B cell (primary cell): Measurements from ENCODE around the gene ARHGAP20. TPM values are rescaled to one million over a fixed set of nuclear protein-coding genes. Genes with fewer than 3 reads are reported as not detected.

Experiments used
- ATAC-seq: fragments of 200-7000 bp; cut with Tn5 transposase; one replicate; pipeline ENCODE4 v1.10.0; 2021; ENCODE audit warnings: low read depth, mild to moderate bottlenecking, moderate number of reproducible peaks, moderate library complexity
- CTCF ChIA-PET: fragments of 350-600 bp; sonication (Branson Sonifier 250); formaldehyde crosslinking; loops from one replicate; lab custom pipeline; 2021; ENCODE audit warnings: antibody characterized with exemption, inconsistent platforms; lab: Charles Lee
- POLR2A ChIA-PET: fragments of 350-600 bp; sonication (Branson Sonifier 250); formaldehyde crosslinking; loops from one replicate; lab custom pipeline; 2021; ENCODE audit warnings: antibody characterized with exemption; lab: Charles Lee
- DNase-seq: peaks from one replicate; pipeline ENCODE4 v3.0.0; 2013
- H2AFZ ChIP-seq: 2 replicates; pipeline ENCODE4 v1.6.1; 2012; ENCODE audit warnings: mild to moderate bottlenecking, low read depth, low read length; ENCODE audit not compliant: insufficient read depth, poor library complexity, severe bottlenecking
- H3K27ac ChIP-seq, 2 donors: 1 replicate in 1 of 2; 2 replicates in 1 of 2; pipeline ENCODE4 v1.5.1; 2012 to 2013; ENCODE audit warnings: low read length in 2 of 2, mild to moderate bottlenecking in 2 of 2, moderate library complexity in 1 of 2
- H3K27me3 ChIP-seq, 4 experiments: fragments of 200-600 bp in 1 of 4; sonication (generic) in 1 of 4; replicated peaks in 1 of 4; 1 replicate in 2 of 4; 2 replicates in 2 of 4; pipeline versions ENCODE4 v1.6.1 to v1.7.0; 2013 to 2016; ENCODE audit warnings: low read length in 3 of 4, mild to moderate bottlenecking in 2 of 4, mixed read lengths in 1 of 4, moderate library complexity in 1 of 4; ENCODE audit not compliant: insufficient read depth in 4 of 4, control insufficient read depth in 3 of 4; ENCODE audit errors: control extremely low read depth in 1 of 4
- H3K36me3 ChIP-seq, 2 experiments: replicated peaks in 1 of 2; 1 replicate in 1 of 2; 2 replicates in 1 of 2; pipeline versions ENCODE4 v1.6.1 to v1.7.1; 2013; ENCODE audit warnings: low read length in 1 of 2; ENCODE audit not compliant: insufficient read depth in 2 of 2, control insufficient read depth in 1 of 2; ENCODE audit errors: control extremely low read depth in 1 of 2, extremely low read depth in 1 of 2
- H3K4me1 ChIP-seq, 2 donors: fragments of 200-600 bp in 1 of 2; sonication (generic) in 1 of 2; 1 replicate in 1 of 2; 2 replicates in 1 of 2; pipeline versions ENCODE4 v1.5.1 to v1.6.1; 2013 to 2017; ENCODE audit warnings: low read length in 2 of 2; ENCODE audit not compliant: control insufficient read depth in 2 of 2, insufficient read depth in 2 of 2
- H3K4me2 ChIP-seq: replicated peaks from 2 replicates; pipeline ENCODE3; 2012; ENCODE audit warnings: mild to moderate bottlenecking, low read depth, low read length; ENCODE audit not compliant: poor library complexity, severe bottlenecking
- H3K4me3 ChIP-seq, 5 experiments: fragments of 200-600 bp in 1 of 5; sonication (generic) in 1 of 5; 1 replicate in 3 of 5; 2 replicates in 2 of 5; pipeline versions ENCODE4 v1.5.1 to v1.7.0; 2011 to 2016; ENCODE audit warnings: low read length in 4 of 5, mild to moderate bottlenecking in 4 of 5, low read depth in 2 of 5, control low read depth in 1 of 5, moderate library complexity in 1 of 5; ENCODE audit not compliant: insufficient read depth in 1 of 5; ENCODE audit errors: control extremely low read depth in 1 of 5, extremely low read depth in 1 of 5
- H3K79me2 ChIP-seq: fragments of 200-600 bp; sonication (generic); one replicate; pipeline ENCODE4 v1.6.0; 2016; ENCODE audit warnings: low read length; ENCODE audit not compliant: control insufficient read depth, insufficient read depth
- H3K9ac ChIP-seq: fragments of 200-600 bp; sonication (generic); 2 replicates; pipeline ENCODE4 v1.6.1; 2017; ENCODE audit warnings: mild to moderate bottlenecking, low read length, moderate library complexity
- H3K9me3 ChIP-seq, 3 donors: one replicate each; pipeline versions ENCODE4 v1.6.1 to v1.7.1; 2013; ENCODE audit warnings: low read length in 2 of 3; ENCODE audit not compliant: control insufficient read depth in 2 of 3, insufficient read depth in 1 of 3; ENCODE audit errors: control extremely low read depth in 1 of 3
- H4K20me1 ChIP-seq: 2 replicates; pipeline ENCODE4 v1.6.0; 2012; ENCODE audit warnings: mild to moderate bottlenecking, low read length; ENCODE audit not compliant: insufficient read depth, control insufficient read depth, poor library complexity, severe bottlenecking
- H3K27ac Mint-ChIP-seq: one replicate; pipeline ENCODE4 v1.8.0; 2021; ENCODE audit warnings: mixed read lengths
- H3K27me3 Mint-ChIP-seq: one replicate; pipeline ENCODE4 v1.8.0; 2021; ENCODE audit warnings: mixed read lengths
- H3K4me1 Mint-ChIP-seq: one replicate; pipeline ENCODE4 v1.8.0; 2021; ENCODE audit warnings: mixed read lengths
- H3K4me3 Mint-ChIP-seq: one replicate; pipeline ENCODE4 v1.8.0; 2021; ENCODE audit warnings: mixed read lengths
- H3K9me3 Mint-ChIP-seq: one replicate; pipeline ENCODE4 v1.8.0; 2022; ENCODE audit warnings: mixed read lengths; ENCODE audit not compliant: insufficient read depth
- EZH2 ChIP-seq: IDR thresholded peaks from 2 replicates; pipeline ENCODE4 v1.6.1; 2012; ENCODE audit warnings: borderline replicate concordance, low read depth, mild to moderate bottlenecking, moderate library complexity, low read length; ENCODE audit not compliant: insufficient read depth, poor library complexity, severe bottlenecking
- WGBS: methylation state at CpG from one replicate; pipeline ENCODE4 v1.1.5; 2013; ENCODE audit warnings: missing lambda C conversion rate; ENCODE audit not compliant: insufficient coverage; 5-methylcytosine and 5-hydroxymethylcytosine counted together
- intact Hi-C: fragments of 100-400 bp; cut with micrococcal nuclease; formaldehyde crosslinking; loops from one replicate; pipeline ENCODE4 v1.10.0; 2022
- polyA plus RNA-seq: library from polyadenylated mRNA; depleted of rRNA; stranded (reverse); fragments of >200 nt; gene quantifications from 2 replicates; pipeline ENCODE4 v1.2.3, GENCODE V29; 2012
- total RNA-seq, 2 donors: library from RNA; stranded (reverse); fragments of 120-200 nt in 1 of 2; gene quantifications; 1 replicate in 1 of 2; 2 replicates in 1 of 2; pipeline versions ENCODE4 v1.2.3 to v1.2.4, GENCODE V29; 2013 to 2022
- TF ChIP-seq, protein P1 (sequence below): fragments of 200-600 bp; IDR thresholded peaks from one replicate; pipeline ENCODE4 v1.8.0; 2022; ENCODE audit warnings: antibody characterized with exemption, mild to moderate bottlenecking

The ARHGAP20 gene
- total and polyA plus RNA-seq, 2 donors (not counting 1 experiment from before 2014, with no cell fraction given): 0.54 to 0.91 TPM

DNA sequence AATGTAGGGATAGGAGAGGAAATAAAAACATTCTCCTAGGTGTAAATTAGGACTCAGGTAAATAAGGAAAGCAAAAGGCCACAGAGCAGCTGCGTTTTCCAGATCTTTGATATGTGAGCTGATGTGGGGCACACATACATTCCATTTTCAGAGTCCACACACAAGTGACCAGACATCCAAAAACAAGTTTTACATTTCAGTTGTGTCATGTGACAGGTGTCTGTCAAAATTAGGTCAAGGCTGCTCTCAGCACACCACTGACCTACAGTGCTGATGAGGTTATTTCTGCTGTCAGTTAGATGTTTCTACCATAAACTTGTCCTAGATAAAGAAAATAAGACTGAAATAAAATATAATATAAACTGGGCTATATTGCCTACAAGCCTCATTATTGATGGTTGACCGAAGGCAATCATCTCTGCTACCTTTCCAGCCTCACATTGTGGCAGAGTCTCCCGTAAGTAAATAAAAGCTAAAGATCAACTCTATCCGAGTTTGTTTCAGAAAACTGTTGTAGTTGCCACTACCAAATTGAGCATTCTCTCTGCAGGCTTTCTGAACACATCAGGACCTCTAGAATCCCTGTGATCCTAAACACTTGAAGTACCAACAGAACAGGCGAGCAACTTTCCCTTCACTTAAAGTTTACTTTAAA is 7.9 kb downstream of the ARHGAP20 start:
- H3K79me2 ChIP-seq: no peaks in the 10 kb centered on the region
- no peak overlapping the region for H3K9ac ChIP-seq
- no peak overlapping the region for H3K4me2 ChIP-seq
- intact Hi-C loops: no loop called here
- peaks cover 38% of the 10 kb centered on the region for H3K27me3 Mint-ChIP-seq
- ChIA-PET CTCF (no interaction called here), POLR2A (no interaction called here)
- peaks cover 4% of the 10 kb centered on the region for H4K20me1 ChIP-seq
- peaks cover 0 to 8% (median 6%) of the 10 kb centered on the region in 4 experiments for H3K27me3 ChIP-seq
- no peak overlapping the region for H3K27ac Mint-ChIP-seq
- no peaks in the 10 kb centered on the region for H3K36me3 ChIP-seq
- DNase-seq (no peak), ATAC-seq (no peak)
- WGBS: 90% methylated on average over 4 of the region's 5 CpGs
- H2AFZ ChIP-seq: no peak overlapping the region
- peaks cover 0 to 6% (median 0%) of the 10 kb centered on the region in 3 donors for H3K9me3 ChIP-seq
- no peaks in the 10 kb centered on the region for H3K4me1 ChIP-seq
- no peaks in the 10 kb centered on the region for H3K9me3 Mint-ChIP-seq
- TF ChIP-seq EZH2: no peak
- TF ChIP-seq, protein P1, sequence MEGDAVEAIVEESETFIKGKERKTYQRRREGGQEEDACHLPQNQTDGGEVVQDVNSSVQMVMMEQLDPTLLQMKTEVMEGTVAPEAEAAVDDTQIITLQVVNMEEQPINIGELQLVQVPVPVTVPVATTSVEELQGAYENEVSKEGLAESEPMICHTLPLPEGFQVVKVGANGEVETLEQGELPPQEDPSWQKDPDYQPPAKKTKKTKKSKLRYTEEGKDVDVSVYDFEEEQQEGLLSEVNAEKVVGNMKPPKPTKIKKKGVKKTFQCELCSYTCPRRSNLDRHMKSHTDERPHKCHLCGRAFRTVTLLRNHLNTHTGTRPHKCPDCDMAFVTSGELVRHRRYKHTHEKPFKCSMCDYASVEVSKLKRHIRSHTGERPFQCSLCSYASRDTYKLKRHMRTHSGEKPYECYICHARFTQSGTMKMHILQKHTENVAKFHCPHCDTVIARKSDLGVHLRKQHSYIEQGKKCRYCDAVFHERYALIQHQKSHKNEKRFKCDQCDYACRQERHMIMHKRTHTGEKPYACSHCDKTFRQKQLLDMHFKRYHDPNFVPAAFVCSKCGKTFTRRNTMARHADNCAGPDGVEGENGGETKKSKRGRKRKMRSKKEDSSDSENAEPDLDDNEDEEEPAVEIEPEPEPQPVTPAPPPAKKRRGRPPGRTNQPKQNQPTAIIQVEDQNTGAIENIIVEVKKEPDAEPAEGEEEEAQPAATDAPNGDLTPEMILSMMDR: no peak
- H3K4me3 Mint-ChIP-seq: no peak overlapping the region
- H3K4me1 Mint-ChIP-seq: no peaks in the 10 kb centered on the region
- no peak overlapping the region for H3K27ac ChIP-seq
- no peak overlapping the region for H3K4me3 ChIP-seq

DNA sequence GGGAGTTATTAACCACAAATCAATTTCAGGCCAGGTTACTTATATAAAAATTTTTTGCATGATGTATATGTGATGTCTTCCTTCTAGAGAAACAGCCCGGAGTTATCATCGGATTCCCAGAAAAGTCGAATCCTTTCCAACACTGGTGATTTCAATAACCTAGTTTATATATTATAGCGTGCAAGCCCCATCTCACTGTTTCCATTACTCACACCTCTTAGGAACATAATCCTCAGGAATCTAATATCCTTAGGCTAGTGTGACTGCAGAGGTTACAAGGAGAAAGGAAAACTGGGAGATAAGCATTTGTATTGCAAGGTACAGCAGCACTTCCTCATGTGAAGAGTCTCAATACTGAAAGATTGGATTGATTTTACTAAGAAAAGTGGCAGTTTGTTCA is 20.3 kb downstream of the ARHGAP20 start:
- H3K4me3 ChIP-seq: no peak overlapping the region
- no peaks in the 10 kb centered on the region for H3K27me3 ChIP-seq
- TF ChIP-seq, protein P1: no peak
- TF ChIP-seq EZH2: no peak
- intact Hi-C loops: no loop called here
- no peak for DNase-seq
- H3K9me3 ChIP-seq: peaks cover 0 to 4% (median 0%) of the 10 kb centered on the region in 3 donors
- no peaks in the 10 kb centered on the region for H3K4me1 ChIP-seq
- H3K4me2 ChIP-seq: no peak overlapping the region
- Mint-ChIP-seq H3K27ac (no peak overlapping the region), H3K9me3 (peaks cover 2% of the 10 kb centered on the region), H3K27me3 (peaks cover 3% of the 10 kb centered on the region), H3K4me3 (no peak overlapping the region), H3K4me1 (no peaks in the 10 kb centered on the region)
- no peak overlapping the region for H2AFZ ChIP-seq
- ChIA-PET CTCF (no interaction called here), POLR2A (no interaction called here)
- no peaks in the 10 kb centered on the region for H4K20me1 ChIP-seq
- no peak for ATAC-seq
- WGBS: no CpG with 5 or more reads among the region's 4 CpGs
- H3K9ac ChIP-seq: no peak overlapping the region
- no peaks in the 10 kb centered on the region for H3K79me2 ChIP-seq
- no peaks in the 10 kb centered on the region for H3K36me3 ChIP-seq
- H3K27ac ChIP-seq: no peak overlapping the region
